Testis (tissue), 2 donors: Measurements from ENCODE around the gene KCTD3.

ENCODE experiments used
- CTCF ChIP-seq, 3 experiments: fragments of 450-650 bp in 2 of 3; fragments of 200-600 bp in 1 of 3; sonication (generic) in 1 of 3; IDR thresholded peaks; one replicate each; pipeline ENCODE4 v1.5.1; 2016 to 2019; ENCODE audit warnings: antibody characterized with exemption in 3 of 3, mild to moderate bottlenecking in 2 of 3, moderate library complexity in 1 of 3
- POLR2A ChIP-seq: fragments of 450-650 bp; IDR thresholded peaks from one replicate; pipeline ENCODE4 v1.6.1; 2017; ENCODE audit warnings: antibody characterized with exemption, mild to moderate bottlenecking, moderate library complexity

- peak; percentile 69 to 84 (median 77) for TF ChIP-seq CTCF (IDR thresholded peaks at IDR 0.05)
- no peak for TF ChIP-seq POLR2A
Measured at GRCh38 chr1:215526147-215526845, 40.8 kb upstream of the KCTD3 start.
